ENCODE results near the gene RASL11B.

GRCh38 chr4:52841682-52842456 is 20.2 kb upstream of the RASL11B start:
- TF ChIP-seq GATA3 (IDR thresholded peaks at IDR 0.05; ENCODE audit: low read depth, low read length) (no peak), GATA2 (IDR thresholded peaks at IDR 0.05; ENCODE audit: low read depth, low read length) (no peak)
